Measurements from ENCODE around the gene FBXW7. TPM values are rescaled to one million over a fixed set of nuclear protein-coding genes. Genes with fewer than 3 reads are reported as not detected.

Gene FBXW7
- total and polyA plus RNA-seq, 7 donors: 3.7 to 122 (median 74.9) TPM

- intact Hi-C loops (cut with DNase I): no loop called here
- H3K36me3 ChIP-seq: no peaks in the 10 kb centered on the region
- WGBS, 2 donors: 92 to 93% methylated on average over 1 of the region's 1 CpG
Measured at GRCh38 chr4:152462695-152463094, 73.2 kb downstream of the FBXW7 start.

GRCh38 chr4:152462047-152462446, 73.8 kb downstream of the FBXW7 start:
- no peak for TF ChIP-seq CTCF (IDR thresholded peaks at IDR 0.05)
- no peak for TF ChIP-seq EP300 (IDR thresholded peaks at IDR 0.05)
- no peak for TF ChIP-seq POLR2A (IDR thresholded peaks at IDR 0.05)
- no peak for TF ChIP-seq POLR2AphosphoS5 (IDR thresholded peaks at IDR 0.05)
- H3K36me3 ChIP-seq: no peaks in the 10 kb centered on the region
- H3K27me3 ChIP-seq: no peaks in the 10 kb centered on the region
- 67 to 70% methylated on average over 2 of the region's 2 CpGs for WGBS, 2 donors
- intact Hi-C loops (cut with DNase I): no loop called here
- no peak for DNase-seq
- no peak overlapping the region for H3K4me3 ChIP-seq
- no peaks in the 10 kb centered on the region for H3K4me1 ChIP-seq
- no peak overlapping the region for H3K27ac ChIP-seq
- H3K9me3 ChIP-seq: no peaks in the 10 kb centered on the region

More at GRCh38 chr4:152462695-152463094, 73.2 kb downstream of the FBXW7 start:
- DNase-seq: no peak
- Histone ChIP-seq H3K9me3 (no peaks in the 10 kb centered on the region), H3K27me3 (no peaks in the 10 kb centered on the region), H3K27ac (no peak overlapping the region), H3K4me1 (no peaks in the 10 kb centered on the region), H3K4me3 (no peak overlapping the region)
- TF ChIP-seq POLR2A (IDR thresholded peaks at IDR 0.05) (no peak), POLR2AphosphoS5 (IDR thresholded peaks at IDR 0.05) (no peak), EP300 (IDR thresholded peaks at IDR 0.05) (no peak), CTCF (IDR thresholded peaks at IDR 0.05) (no peak)

GRCh38 chr4:152460488-152460887, 75.4 kb downstream of the FBXW7 start:
- no peak for TF ChIP-seq POLR2A (IDR thresholded peaks at IDR 0.05)
- no peak for TF ChIP-seq CTCF (IDR thresholded peaks at IDR 0.05)
- no peak for TF ChIP-seq POLR2AphosphoS5 (IDR thresholded peaks at IDR 0.05)
- TF ChIP-seq EP300 (IDR thresholded peaks at IDR 0.05): no peak
- Histone ChIP-seq H3K36me3 (no peaks in the 10 kb centered on the region), H3K27me3 (no peaks in the 10 kb centered on the region), H3K27ac (no peak overlapping the region), H3K4me1 (peaks cover 0 to 5% (median 0%) of the 10 kb centered on the region in 4 donors), H3K9me3 (no peaks in the 10 kb centered on the region), H3K4me3 (no peak overlapping the region)
- intact Hi-C loops (cut with DNase I): no loop called here
- no peak for DNase-seq
- 87 to 89% methylated on average over 1 of the region's 1 CpG for WGBS, 2 donors

GRCh38 chr4:152459326-152459725, 76.6 kb downstream of the FBXW7 start:
- Histone ChIP-seq H3K4me1 (peaks cover 0 to 5% (median 1%) of the 10 kb centered on the region in 4 donors), H3K27me3 (no peaks in the 10 kb centered on the region), H3K36me3 (no peaks in the 10 kb centered on the region), H3K27ac (no peak overlapping the region), H3K9me3 (no peaks in the 10 kb centered on the region), H3K4me3 (no peak overlapping the region)
- WGBS, 2 donors: 47 to 60% methylated on average over 1 of the region's 1 CpG
- TF ChIP-seq POLR2A (IDR thresholded peaks at IDR 0.05) (no peak), EP300 (IDR thresholded peaks at IDR 0.05) (no peak), CTCF (IDR thresholded peaks at IDR 0.05) (no peak), POLR2AphosphoS5 (IDR thresholded peaks at IDR 0.05) (no peak)
- no peak for DNase-seq
- intact Hi-C loops (cut with DNase I): no loop called here

GRCh38 chr4:152458801-152459302, 77.0 kb downstream of the FBXW7 start:
- DNase-seq: no peak
- Histone ChIP-seq H3K27me3 (no peaks in the 10 kb centered on the region), H3K27ac (no peak overlapping the region), H3K9me3 (no peaks in the 10 kb centered on the region), H3K4me3 (no peak overlapping the region), H3K36me3 (no peaks in the 10 kb centered on the region), H3K4me1 (peaks cover 0 to 5% (median 1%) of the 10 kb centered on the region in 4 donors)
- WGBS, 2 donors: 55 to 71% methylated on average over 1 of the region's 1 CpG
- intact Hi-C loops (cut with DNase I): no loop called here
- no peak for TF ChIP-seq POLR2AphosphoS5 (IDR thresholded peaks at IDR 0.05)
- TF ChIP-seq EP300 (IDR thresholded peaks at IDR 0.05): no peak

Data from sigmoid colon (tissue), 7 donors.